ENCODE measurements around the gene PTRH2.

Gene PTRH2

GRCh38 chr17:59723041-59723440 is 15.8 kb upstream of the PTRH2 start:
- no peak for DNase-seq (ENCODE audit: low read depth)
- no peak overlapping the region for H3K4me3 ChIP-seq (ENCODE audit: low read depth, low read length)

- H3K4me3 ChIP-seq (ENCODE audit: low read depth, low read length) = no peak overlapping the region
- no peak for DNase-seq (ENCODE audit: low read depth)
These were observed 15.4 kb upstream of the PTRH2 start for GRCh38 chr17:59722623-59723022.

DNA sequence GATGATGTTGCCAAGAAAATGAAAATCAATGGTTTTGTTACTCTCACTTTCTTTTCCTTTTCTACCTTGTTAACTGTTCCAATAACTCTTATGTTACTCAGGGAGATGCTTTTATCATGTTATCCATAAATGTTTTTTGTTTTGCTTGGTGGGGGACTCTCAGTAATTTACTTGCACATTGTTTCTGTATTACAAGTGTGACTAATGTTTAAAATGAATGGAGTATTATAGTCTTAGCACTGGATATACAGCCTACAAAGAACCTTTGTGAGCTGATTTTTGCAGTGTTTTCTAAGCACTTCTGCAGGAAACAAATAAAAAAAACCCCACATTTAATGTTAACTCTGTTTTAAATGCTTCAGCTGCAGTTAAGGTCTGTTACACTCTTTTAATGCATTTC is 12.3 kb upstream of the PTRH2 start:
- no peak overlapping the region for H3K4me3 ChIP-seq (ENCODE audit: low read depth, low read length)
- DNase-seq (ENCODE audit: low read depth) = no peak

DNA sequence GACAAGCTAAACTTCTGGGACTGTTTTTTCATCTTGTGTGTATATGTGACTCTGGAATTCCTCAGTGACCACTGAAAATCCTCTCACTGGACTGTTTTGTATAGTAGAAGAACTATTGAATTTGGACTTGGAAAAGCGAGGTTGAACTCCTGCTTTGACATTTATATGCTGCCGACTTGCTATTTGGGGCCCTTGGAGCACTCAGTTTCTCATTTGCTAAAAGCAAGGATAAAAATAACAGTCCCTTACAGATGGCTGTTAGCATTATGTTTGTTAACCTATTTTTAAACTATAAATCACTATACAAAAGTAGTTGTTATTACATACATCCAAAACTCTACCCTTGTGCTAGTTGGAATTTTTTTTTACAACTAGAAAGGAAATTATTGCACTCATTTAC is 9.2 kb upstream of the PTRH2 start:
- H3K4me3 ChIP-seq (ENCODE audit: low read depth, low read length) = no peak overlapping the region
- no peak for DNase-seq (ENCODE audit: low read depth)

- no peak overlapping the region for H3K4me3 ChIP-seq (ENCODE audit: low read depth, low read length)
- DNase-seq (ENCODE audit: low read depth) = no peak
These were observed 7.0 kb upstream of the PTRH2 start for GRCh38 chr17:59714255-59714654.

- H3K4me3 ChIP-seq (ENCODE audit: low read depth, low read length) = no peak overlapping the region
- DNase-seq (ENCODE audit: low read depth) = no peak
These were observed 5.6 kb upstream of the PTRH2 start for GRCh38 chr17:59712862-59713261.

GRCh38 chr17:59711936-59712335 is 4.7 kb upstream of the PTRH2 start:
- H3K4me3 ChIP-seq (ENCODE audit: low read depth, low read length) = no peak overlapping the region
- no peak for DNase-seq (ENCODE audit: low read depth)

DNA sequence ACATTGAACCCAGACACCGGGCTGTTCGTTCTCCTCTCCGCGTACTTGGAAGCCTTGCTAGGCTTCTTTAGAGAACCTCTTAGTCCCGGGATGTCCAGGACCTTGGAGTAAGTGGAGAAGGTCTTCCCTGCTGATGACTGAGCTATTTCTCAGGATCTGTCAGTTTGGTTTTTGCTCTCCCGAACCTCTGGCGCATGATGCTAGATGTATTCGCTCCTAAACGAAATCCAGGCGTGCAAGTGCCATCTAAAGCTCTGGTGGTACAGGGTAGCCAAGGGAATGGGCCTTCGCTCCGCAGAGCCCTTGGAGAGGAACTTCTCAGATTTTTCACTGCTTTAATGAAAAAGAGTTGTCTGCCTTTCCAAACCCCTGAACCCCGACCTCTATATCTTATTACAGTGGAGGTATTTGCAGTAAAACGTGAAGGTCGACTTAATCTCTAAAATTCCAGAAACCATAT is 771 bp upstream of the PTRH2 start:
- DNase-seq (ENCODE audit: low read depth) = no peak
- peak overlapping the region; percentile 86 for H3K4me3 ChIP-seq (ENCODE audit: low read depth, low read length)

DNA sequence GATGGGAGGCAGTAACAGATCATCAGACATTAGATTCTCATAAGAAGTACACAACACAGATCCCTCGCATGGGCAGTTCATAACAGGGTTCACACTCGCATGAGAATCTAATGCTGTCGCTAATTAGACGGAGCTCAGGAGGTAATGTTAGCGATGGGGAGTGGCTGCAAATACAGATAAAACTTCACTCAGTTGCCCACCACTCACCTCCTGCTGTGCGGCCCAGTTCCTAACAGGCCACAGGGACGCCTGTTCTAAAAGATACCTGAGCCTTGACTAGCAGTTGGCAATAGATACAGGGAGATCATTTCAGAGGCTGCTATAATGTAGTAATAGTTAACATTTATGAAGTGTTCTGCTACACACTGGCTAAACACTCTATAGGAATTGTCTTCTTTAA is 4.9 kb downstream of the PTRH2 start:
- H3K4me3 ChIP-seq (ENCODE audit: low read depth, low read length) = no peak overlapping the region
- no peak for DNase-seq (ENCODE audit: low read depth)

GRCh38 chr17:59699786-59700185 is 7.4 kb downstream of the PTRH2 start:
- no peak overlapping the region for H3K4me3 ChIP-seq (ENCODE audit: low read depth, low read length)
- no peak for DNase-seq (ENCODE audit: low read depth)

- no peak overlapping the region for H3K4me3 ChIP-seq (ENCODE audit: low read depth, low read length)
- no peak for DNase-seq (ENCODE audit: low read depth)
These were observed 8.0 kb downstream of the PTRH2 start for GRCh38 chr17:59699218-59699617.

DNA sequence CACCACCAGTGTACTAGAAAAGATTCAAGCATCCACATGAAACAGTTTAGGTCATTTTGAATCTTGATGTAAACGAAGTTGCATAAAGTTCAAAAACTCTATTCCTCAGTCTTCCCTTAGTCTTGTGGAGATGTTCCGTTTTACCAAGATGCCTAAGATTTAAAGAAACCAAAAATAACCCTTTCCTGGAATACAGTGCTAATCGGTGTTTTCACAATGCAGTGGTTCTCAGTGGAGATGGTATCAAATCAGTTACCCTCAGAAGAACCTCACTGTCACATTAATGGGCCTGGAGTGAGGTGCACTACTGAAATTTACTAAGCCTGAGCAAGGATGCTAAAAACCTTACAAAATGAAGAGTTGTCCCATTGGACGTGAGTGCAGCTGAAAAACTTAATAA is 9.1 kb downstream of the PTRH2 start:
- H3K4me3 ChIP-seq (ENCODE audit: low read depth, low read length) = no peak overlapping the region
- no peak for DNase-seq (ENCODE audit: low read depth)

DNA sequence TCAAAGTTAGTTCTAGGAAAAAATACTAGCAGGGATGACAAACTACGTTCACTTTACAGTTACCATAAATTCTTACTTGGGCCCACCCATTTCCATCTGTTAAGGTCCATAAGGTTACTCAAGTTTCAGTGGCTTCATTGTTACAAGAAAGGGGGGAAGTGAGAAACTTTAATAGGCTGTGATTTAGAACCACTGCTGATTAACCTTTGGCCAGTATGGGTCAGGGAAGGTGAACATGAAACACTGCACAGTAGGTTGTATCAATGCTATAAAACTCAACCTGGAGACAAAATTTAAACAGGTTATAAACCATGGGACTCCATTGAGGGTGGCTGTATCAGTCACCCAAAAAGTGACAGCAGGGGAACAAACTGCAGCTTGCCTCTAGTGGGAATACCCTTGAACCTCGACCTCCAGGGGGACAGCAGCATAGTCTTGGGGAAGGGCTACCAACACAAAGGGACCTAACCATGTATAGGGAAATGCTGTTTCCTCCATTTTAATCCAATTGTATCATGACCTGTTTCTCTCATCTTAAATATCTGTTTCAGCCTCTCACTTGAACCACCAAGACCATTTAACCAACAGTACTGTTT is 10.4 kb downstream of the PTRH2 start:
- no peak for DNase-seq (ENCODE audit: low read depth)
- H3K4me3 ChIP-seq (ENCODE audit: low read depth, low read length) = no peak overlapping the region

GRCh38 chr17:59695945-59696681 is 11.1 kb downstream of the PTRH2 start:
- no peak overlapping the region for H3K4me3 ChIP-seq (ENCODE audit: low read depth, low read length)
- no peak for DNase-seq (ENCODE audit: low read depth)

DNA sequence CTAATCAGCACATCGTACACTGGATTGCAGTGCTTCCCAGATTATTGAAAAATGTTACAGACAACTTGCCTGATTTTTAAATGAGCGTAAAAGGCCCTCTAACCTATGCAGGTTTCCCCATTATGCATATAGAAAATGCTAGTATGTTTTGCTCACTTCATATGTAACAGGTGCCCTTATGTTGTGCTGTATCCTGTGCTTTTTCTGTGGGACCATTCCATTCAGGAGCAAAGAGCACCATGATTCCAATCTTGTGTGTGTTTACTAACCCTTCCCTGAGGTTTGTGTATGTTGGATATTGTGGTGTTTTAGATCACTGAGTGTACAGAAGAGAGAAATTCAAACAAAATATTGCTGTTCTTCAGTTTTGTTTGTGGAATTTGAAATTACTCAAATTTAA is 12.9 kb downstream of the PTRH2 start:
- no peak overlapping the region for H3K4me3 ChIP-seq (ENCODE audit: low read depth, low read length)
- no peak for DNase-seq (ENCODE audit: low read depth)

- no peak for DNase-seq (ENCODE audit: low read depth)
- no peak overlapping the region for H3K4me3 ChIP-seq (ENCODE audit: low read depth, low read length)
These were observed 13.6 kb downstream of the PTRH2 start for GRCh38 chr17:59693582-59693981.

GRCh38 chr17:59688496-59688895 is 18.7 kb downstream of the PTRH2 start:
- no peak overlapping the region for H3K4me3 ChIP-seq (ENCODE audit: low read depth, low read length)
- DNase-seq (ENCODE audit: low read depth) = no peak

- DNase-seq (ENCODE audit: low read depth) = no peak
- no peak overlapping the region for H3K4me3 ChIP-seq (ENCODE audit: low read depth, low read length)
These were observed 19.2 kb downstream of the PTRH2 start for GRCh38 chr17:59688008-59688407.

DNA sequence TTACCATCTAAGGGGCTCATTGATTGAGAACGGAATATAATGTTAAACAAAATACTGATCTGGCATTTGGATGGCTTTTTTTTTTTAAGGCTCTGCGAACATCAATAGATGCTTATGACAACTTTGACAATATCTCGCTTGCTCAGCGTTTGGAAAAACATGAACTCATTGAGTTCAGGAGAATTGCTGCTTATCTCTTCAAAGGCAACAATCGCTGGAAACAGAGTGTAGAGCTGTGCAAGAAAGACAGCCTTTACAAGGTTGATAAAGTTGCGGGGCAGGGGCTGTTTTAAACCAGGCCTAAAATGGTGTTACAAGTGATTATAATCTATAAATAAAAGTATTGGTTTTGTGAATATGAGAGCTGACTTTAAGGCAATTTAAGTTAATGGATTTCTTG is 22.3 kb downstream of the PTRH2 start:
- DNase-seq (ENCODE audit: low read depth) = no peak
- H3K4me3 ChIP-seq (ENCODE audit: low read depth, low read length) = no peak overlapping the region

- no peak for DNase-seq (ENCODE audit: low read depth)
- no peak overlapping the region for H3K4me3 ChIP-seq (ENCODE audit: low read depth, low read length)
These were observed 23.9 kb downstream of the PTRH2 start for GRCh38 chr17:59683283-59683682.

DNA sequence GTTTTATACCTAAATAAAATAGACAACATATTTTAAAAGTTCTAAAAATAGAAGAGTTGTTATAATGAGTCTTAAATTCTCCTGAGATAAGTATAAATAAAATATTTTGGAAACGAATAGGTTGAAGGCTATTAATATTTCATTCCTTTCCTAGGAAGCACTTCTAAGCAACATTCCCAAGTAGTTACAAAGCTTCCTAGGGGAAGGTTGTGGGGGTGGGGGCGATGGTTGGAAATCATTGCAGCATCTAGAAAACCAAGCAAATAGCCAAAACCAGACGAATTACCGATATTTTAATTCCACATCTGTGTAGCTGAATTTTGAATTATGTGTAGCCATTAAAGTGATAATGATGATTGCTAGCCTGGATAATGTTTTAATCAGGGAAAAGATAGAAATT is 26.9 kb downstream of the PTRH2 start:
- no peak for DNase-seq (ENCODE audit: low read depth)
- H3K4me3 ChIP-seq (ENCODE audit: low read depth, low read length) = no peak overlapping the region

Data from skeletal muscle cell (primary cell).